Type B pancreatic cell (in vitro differentiated cells): ENCODE measurements around the gene TPPP. TPM values are rescaled to one million over a fixed set of nuclear protein-coding genes. Genes with fewer than 3 reads are reported as not detected.
A peak's percentile ranks its signal among the peaks of the same experiment; 100 is the strongest.

Experiments used
- DNase-seq: peaks from one replicate; pipeline ENCODE4 v3.0.0; 2021; ENCODE audit warnings: mixed read lengths; ENCODE audit not compliant: unreplicated experiment; ENCODE audit errors: extremely low spot score
- H3K27ac Mint-ChIP-seq: 2 replicates; pipeline ENCODE4 v1.8.0; 2021; ENCODE audit warnings: mild to moderate bottlenecking, mixed read lengths
- H3K27me3 Mint-ChIP-seq: 2 replicates; pipeline ENCODE4 v1.8.0; 2021; ENCODE audit warnings: mixed read lengths
- H3K36me3 Mint-ChIP-seq: 2 replicates; pipeline ENCODE4 v1.8.0; 2021; ENCODE audit warnings: mixed read lengths
- H3K4me1 Mint-ChIP-seq: one replicate; pipeline ENCODE4 v1.8.0; 2021; ENCODE audit warnings: mixed read lengths; ENCODE audit not compliant: unreplicated experiment
- H3K4me3 Mint-ChIP-seq: 2 replicates; pipeline ENCODE4 v1.8.0; 2021; ENCODE audit warnings: mild to moderate bottlenecking, mixed read lengths
- H3K9me3 Mint-ChIP-seq: 2 replicates; pipeline ENCODE4 v1.8.0; 2021; ENCODE audit warnings: mixed read lengths
- total RNA-seq: library from RNA; stranded (reverse); gene quantifications from 2 replicates; pipeline ENCODE4 v1.2.1, GENCODE V29; 2021; ENCODE audit warnings: low replicate concordance
- TF ChIP-seq, protein P1 (sequence below): fragments of 200-600 bp; sonication (generic); conservative IDR thresholded peaks from 2 replicates; pipeline ENCODE4 v1.5.0; 2021; ENCODE audit warnings: antibody characterized with exemption, mild to moderate bottlenecking

The TPPP gene
- total RNA-seq, 1 donor from 2014 or later: 5.0 TPM

DNA sequence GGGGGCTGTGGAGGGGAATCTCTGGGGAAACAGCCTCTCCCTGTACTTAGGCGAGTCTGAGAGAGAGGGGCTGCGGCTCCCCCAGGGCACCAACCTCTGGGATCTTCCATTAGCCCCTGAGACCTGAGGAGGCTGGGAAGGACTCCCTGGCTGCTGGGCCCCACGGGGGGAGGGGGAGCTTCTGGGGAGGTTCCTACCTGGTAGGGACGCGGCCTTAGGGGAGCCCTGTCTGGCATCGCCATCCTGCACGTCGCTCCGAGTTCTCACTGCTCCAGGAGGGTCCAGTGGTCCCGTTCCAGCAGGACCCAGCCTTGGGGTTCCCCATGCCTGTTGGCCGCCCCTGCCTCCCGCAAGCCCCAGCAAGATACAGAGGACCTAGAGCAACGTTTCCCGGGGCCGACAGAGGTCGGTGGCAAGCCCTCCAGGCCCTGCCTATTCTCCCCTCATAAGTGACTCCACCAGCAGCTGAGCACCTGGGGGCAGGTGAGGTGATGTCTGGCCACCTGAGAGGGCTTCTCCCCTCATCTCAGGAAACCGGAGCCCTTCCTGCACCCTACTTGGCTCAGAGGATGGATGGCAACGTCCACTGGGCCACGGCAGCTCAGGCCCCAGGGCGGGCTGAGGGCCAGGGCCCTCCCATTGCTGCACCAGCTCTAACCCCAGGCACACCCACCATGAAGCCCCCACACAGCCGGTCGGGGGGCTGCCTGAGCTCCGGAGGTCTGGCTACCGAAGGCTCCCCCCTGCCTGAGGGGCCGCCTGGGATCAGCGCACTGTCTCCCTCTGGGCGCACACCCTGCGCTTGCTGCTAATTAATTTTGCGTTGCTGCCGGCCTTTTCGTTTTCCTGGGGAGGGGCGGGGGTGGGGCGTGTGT lies 22.5 kb downstream of the TPPP start:
- DNase-seq: peak; percentile 67
- Mint-ChIP-seq H3K9me3 (no peaks in the 10 kb centered on the region), H3K27me3 (peaks cover 5% of the 10 kb centered on the region), H3K27ac (no peak overlapping the region), H3K36me3 (peaks cover 5% of the 10 kb centered on the region), H3K4me1 (peaks cover 6% of the 10 kb centered on the region), H3K4me3 (no peak overlapping the region)
- TF ChIP-seq, protein P1, sequence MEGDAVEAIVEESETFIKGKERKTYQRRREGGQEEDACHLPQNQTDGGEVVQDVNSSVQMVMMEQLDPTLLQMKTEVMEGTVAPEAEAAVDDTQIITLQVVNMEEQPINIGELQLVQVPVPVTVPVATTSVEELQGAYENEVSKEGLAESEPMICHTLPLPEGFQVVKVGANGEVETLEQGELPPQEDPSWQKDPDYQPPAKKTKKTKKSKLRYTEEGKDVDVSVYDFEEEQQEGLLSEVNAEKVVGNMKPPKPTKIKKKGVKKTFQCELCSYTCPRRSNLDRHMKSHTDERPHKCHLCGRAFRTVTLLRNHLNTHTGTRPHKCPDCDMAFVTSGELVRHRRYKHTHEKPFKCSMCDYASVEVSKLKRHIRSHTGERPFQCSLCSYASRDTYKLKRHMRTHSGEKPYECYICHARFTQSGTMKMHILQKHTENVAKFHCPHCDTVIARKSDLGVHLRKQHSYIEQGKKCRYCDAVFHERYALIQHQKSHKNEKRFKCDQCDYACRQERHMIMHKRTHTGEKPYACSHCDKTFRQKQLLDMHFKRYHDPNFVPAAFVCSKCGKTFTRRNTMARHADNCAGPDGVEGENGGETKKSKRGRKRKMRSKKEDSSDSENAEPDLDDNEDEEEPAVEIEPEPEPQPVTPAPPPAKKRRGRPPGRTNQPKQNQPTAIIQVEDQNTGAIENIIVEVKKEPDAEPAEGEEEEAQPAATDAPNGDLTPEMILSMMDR: no peak

DNA sequence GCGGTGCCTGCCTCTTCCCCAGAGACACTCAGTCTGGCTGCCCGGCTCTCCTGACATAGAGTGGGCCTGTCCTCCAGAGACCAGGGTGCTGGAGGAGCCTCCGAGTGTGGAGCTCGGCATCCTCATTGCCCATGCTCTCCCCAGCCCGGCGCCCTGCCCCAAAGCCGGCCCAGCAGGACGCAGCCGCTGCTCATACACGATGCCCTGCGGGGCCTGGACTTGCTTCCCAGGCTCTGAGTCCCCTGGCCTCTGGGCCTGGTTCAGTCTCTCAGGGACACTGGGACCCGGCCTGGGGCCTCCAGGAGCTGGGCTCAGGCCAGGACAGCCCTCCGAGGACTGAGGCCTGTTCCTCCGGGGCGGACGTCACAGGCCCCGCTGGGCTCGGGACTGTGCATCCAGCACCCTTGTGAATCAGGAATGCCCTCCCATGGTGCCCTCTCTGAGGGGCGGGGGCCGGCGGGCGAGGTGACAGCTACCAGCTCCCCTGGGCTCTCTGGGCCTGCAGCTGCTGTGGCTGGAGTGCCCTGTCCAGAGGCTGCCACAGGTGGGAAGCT lies 23.2 kb downstream of the TPPP start:
- no peak overlapping the region for H3K4me3 Mint-ChIP-seq
- peaks cover 6% of the 10 kb centered on the region for H3K4me1 Mint-ChIP-seq
- TF ChIP-seq, protein P1: no peak
- peaks cover 5% of the 10 kb centered on the region for H3K27me3 Mint-ChIP-seq
- DNase-seq: peak; percentile 68
- no peaks in the 10 kb centered on the region for H3K9me3 Mint-ChIP-seq
- no peak overlapping the region for H3K27ac Mint-ChIP-seq
- peaks cover 5% of the 10 kb centered on the region for H3K36me3 Mint-ChIP-seq

DNA sequence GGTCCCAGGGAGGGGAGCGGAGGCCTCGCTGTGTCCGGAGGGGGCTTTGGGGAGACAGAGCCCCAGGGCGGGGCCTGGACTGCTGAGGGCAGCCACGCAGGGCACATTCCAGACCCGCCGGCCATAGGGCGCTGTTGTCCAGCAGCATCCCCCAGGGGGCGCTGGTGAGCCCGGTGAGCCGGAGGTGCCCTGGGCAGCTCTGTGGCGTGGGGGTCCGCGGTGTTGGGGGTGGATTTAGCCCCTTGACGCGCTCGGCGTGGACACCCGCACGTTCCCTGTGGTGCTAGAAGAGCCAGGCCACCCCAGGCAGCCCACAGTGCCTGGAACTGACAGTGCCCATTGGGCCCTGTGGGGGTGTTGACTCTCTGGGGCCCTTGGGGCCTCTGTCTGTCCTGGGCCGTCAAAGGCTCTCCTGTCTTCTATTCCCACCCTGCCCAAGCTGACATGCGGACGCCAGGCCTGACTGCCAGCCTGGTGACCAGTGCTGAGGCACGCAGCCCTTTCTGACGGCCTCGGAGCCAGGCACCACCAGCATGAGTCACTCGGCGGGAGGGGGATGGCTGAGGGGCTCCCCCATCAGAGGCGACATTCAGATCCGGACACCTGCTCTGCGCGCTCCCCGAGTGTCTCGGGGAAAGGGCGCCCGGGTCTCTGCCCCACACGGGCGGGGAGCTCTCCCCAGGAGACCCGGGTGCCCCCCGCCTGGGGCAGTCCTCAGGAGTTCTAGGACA lies 23.9 kb downstream of the TPPP start:
- DNase-seq: peak; percentile 70
- H3K36me3 Mint-ChIP-seq: peaks cover 5% of the 10 kb centered on the region
- H3K9me3 Mint-ChIP-seq: no peaks in the 10 kb centered on the region
- peaks cover 5% of the 10 kb centered on the region for H3K27me3 Mint-ChIP-seq
- peaks cover 6% of the 10 kb centered on the region for H3K4me1 Mint-ChIP-seq
- no peak overlapping the region for H3K4me3 Mint-ChIP-seq
- H3K27ac Mint-ChIP-seq: no peak overlapping the region
- TF ChIP-seq, protein P1: peak; percentile 74

DNA sequence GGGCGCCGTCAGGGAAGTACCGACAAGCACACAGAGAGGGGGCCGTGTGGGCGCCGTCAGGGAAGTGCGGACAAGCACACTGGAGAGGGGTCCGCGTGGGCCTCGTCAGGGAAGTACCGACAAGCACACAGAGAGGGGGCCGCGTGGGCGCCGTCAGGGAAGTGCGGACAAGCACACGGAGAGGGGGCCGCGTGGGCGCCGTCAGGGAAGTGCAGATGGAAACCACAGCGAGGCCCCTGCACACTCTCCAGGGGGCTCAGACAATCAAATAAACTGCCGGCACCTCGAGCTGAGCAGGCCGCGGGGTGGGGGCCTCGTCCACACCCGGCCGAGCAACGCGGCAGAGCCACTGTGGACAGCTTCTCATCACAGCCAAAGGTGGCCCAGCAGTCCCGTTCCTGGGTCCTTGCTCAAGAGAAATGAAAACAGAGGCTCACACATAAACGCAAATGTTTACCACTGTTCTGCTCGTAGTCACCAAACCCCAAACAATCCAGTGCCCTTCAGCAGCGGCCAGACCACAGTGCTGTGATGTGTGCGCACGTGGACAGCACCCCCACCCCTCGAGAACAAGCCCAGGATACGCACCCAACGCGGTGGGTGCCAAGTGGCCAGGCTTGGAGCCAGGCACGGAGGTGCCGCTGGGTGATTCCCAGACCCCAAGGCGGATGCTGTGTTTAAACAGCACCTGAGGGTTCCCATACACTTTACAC lies 24.7 kb downstream of the TPPP start:
- Mint-ChIP-seq H3K36me3 (peaks cover 5% of the 10 kb centered on the region), H3K27ac (no peak overlapping the region), H3K4me1 (peaks cover 6% of the 10 kb centered on the region), H3K4me3 (no peak overlapping the region), H3K27me3 (peaks cover 5% of the 10 kb centered on the region), H3K9me3 (no peaks in the 10 kb centered on the region)
- TF ChIP-seq, protein P1: no peak
- DNase-seq: no peak

DNA sequence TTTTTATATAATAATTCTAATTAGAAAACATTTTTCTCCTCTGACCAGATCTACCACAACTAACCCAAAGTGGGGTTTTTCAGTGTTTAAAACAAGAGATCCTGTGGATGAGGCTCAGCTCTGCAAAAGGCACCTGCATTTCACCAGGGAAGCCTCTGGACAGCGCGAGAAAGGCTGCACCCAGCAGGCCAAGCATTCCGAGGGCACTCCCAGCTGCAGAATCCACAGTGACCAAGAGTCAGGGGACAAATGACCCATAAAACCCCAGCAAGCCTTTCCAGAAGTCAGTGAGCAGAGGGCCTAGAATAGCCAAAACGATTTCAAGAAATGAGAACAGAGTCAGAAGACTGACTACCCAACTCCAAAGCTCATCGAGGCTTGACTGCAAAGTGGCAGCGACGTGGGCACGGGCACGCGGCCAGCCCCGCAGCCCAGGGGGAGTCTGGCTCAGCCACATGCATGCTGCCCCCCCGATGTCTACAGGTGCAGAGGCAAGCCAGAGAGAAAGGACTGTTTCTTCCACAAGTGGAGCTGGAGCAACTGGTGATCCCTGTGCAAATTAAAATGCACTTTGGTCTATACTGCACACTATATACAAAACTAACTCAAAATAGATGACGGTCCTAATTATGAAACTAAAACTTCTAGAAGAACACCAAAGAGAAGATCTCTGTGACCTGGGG lies 26.2 kb downstream of the TPPP start:
- H3K27me3 Mint-ChIP-seq: no peaks in the 10 kb centered on the region
- H3K4me1 Mint-ChIP-seq: no peaks in the 10 kb centered on the region
- no peak overlapping the region for H3K4me3 Mint-ChIP-seq
- no peak for DNase-seq
- peaks cover 5% of the 10 kb centered on the region for H3K36me3 Mint-ChIP-seq
- TF ChIP-seq, protein P1: no peak
- H3K9me3 Mint-ChIP-seq: no peaks in the 10 kb centered on the region
- no peak overlapping the region for H3K27ac Mint-ChIP-seq
